Peyer's patch (tissue), 4 donors: ENCODE measurements around the gene EXOC8.

Experiments
- POLR2A ChIP-seq, 2 donors: fragments of 450-650 bp; IDR thresholded peaks; one replicate each; pipeline ENCODE4 v1.5.1; 2017; ENCODE audit warnings: antibody characterized with exemption in 2 of 2, mild to moderate bottlenecking in 2 of 2, moderate library complexity in 2 of 2
- TF ChIP-seq, protein P1 (sequence below), 6 experiments: fragments of 450-650 bp in 4 of 6; fragments of 200-600 bp in 2 of 6; sonication (generic) in 1 of 6; IDR thresholded peaks; one replicate each; pipeline ENCODE4 v1.5.1; 2017 to 2019; ENCODE audit warnings: antibody characterized with exemption in 6 of 6, mild to moderate bottlenecking in 3 of 6, moderate library complexity in 1 of 6

DNA sequence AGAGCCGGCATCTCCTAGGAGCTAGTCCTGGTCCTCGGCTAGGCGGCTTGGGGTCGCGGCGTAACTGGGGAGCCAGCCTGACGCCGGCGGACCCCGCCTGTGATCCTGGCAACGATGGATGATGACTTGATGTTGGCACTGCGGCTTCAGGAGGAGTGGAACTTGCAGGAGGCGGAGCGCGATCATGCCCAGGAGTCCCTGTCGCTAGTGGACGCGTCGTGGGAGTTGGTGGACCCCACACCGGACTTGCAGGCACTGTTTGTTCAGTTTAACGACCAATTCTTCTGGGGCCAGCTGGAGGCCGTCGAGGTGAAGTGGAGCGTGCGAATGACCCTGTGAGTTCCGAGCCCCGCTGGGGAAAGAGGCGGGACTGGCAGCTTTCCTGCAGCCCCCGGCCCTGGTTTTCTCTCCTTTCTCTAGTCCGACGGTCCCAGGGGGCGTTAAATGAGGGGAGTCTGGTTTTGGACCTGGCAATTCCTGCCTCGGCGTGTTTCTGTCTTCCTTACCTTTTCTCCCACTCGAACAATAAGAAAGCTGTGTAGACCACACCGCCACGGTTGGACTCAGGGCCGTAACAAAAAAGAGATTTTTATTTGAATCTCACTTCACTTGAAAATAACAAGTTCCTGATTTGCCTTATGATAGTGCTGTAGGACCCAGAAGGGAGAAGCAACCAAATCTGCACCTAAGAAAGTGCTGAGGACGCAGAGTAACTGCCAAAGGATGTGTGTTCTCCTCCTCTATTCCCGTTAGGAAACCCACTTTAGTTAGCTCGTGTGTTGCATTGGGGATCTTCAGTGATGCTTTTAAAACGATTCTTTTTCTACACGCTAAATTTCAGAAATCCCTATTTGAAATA, 847 bp upstream of the EXOC8 start, which contains the start of gene SPRTN:
- TF ChIP-seq, protein P1, sequence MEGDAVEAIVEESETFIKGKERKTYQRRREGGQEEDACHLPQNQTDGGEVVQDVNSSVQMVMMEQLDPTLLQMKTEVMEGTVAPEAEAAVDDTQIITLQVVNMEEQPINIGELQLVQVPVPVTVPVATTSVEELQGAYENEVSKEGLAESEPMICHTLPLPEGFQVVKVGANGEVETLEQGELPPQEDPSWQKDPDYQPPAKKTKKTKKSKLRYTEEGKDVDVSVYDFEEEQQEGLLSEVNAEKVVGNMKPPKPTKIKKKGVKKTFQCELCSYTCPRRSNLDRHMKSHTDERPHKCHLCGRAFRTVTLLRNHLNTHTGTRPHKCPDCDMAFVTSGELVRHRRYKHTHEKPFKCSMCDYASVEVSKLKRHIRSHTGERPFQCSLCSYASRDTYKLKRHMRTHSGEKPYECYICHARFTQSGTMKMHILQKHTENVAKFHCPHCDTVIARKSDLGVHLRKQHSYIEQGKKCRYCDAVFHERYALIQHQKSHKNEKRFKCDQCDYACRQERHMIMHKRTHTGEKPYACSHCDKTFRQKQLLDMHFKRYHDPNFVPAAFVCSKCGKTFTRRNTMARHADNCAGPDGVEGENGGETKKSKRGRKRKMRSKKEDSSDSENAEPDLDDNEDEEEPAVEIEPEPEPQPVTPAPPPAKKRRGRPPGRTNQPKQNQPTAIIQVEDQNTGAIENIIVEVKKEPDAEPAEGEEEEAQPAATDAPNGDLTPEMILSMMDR (IDR thresholded peaks at IDR 0.05) = no peak
- no peak for TF ChIP-seq POLR2A (IDR thresholded peaks at IDR 0.05)
